Stimulated activated CD4-positive, alpha-beta T cell treated with anti-CD3 and anti-CD28 coated beads, Interleukin-12 subunit alpha, Interleukin-12 subunit beta, amount 100 ng/mL, for 4 hours (primary cell): ENCODE measurements around the gene NDUFS5.
"Not testable (repeated sequence)": the region's sequence is repeated elsewhere in the genome, so short reads cannot be mapped to it uniquely, and the experiment has no call there.

Experiments
- DNase-seq: peaks from one replicate; pipeline ENCODE4 v3.0.0-alpha.2; 2020

The NDUFS5 gene

GRCh38 chr1:39065542-39065941, 39.4 kb downstream of the NDUFS5 start:
- DNase-seq, result no peak

DNA sequence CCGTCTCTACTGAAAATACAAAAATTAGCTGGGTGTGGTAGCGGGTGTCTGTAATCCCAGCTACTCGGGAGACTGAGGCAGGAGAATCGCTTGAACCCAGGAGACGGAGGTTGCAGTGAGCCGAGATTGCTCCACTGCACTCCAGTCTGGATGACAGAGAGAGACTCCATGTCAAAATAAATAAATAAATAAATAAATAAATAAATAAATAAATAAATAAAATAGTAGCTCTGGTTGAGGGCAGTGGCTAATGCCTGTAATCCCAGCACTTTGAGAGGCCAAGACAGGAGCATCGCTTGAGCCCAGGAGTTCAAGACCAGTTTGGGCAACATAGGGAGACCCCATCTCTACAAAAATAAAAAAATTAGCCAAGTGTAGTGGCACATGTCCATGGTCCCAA, 42.1 kb downstream of the NDUFS5 start:
- DNase-seq, result not testable (repeated sequence)

DNA sequence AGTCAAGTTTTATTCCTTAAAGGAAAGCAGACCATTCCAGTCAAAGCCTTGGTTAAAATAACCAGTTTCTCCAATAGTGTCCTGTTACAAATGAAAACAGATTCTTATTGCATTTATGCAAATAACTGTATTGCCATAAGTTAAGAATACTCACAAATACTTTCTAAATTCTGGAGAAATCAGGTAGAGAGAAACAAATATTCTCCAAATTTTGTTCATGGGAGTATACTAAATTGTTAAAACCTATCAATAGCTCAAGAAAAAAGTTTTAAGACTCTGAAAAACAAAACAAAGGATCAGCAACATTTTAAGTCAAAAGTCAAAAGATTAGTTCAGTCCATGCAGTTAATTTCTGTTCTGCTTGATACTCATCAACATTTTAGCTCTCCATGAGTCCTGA, 45.4 kb downstream of the NDUFS5 start:
- DNase-seq, result not testable (repeated sequence)

- no peak for DNase-seq
These were observed 50.1 kb downstream of the NDUFS5 start for GRCh38 chr1:39076127-39076798.

DNA sequence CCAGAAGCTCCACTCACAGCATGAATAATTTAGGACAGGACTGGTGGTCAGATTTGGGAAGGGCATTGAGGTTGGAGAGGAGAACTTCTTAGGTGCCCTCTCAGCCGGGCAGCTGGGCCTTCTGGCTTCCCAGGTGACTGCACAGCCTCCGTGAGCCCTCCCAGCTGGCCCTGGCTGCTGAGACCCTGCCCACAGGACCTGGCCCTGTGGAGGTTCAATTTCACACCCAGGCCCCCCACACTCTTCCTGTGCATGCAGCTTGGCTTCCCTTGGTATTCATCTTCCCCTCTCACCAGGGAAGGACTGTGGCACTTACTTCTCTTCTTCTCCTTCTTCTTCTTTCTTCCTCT, 50.6 kb downstream of the NDUFS5 start:
- no peak for DNase-seq

DNA sequence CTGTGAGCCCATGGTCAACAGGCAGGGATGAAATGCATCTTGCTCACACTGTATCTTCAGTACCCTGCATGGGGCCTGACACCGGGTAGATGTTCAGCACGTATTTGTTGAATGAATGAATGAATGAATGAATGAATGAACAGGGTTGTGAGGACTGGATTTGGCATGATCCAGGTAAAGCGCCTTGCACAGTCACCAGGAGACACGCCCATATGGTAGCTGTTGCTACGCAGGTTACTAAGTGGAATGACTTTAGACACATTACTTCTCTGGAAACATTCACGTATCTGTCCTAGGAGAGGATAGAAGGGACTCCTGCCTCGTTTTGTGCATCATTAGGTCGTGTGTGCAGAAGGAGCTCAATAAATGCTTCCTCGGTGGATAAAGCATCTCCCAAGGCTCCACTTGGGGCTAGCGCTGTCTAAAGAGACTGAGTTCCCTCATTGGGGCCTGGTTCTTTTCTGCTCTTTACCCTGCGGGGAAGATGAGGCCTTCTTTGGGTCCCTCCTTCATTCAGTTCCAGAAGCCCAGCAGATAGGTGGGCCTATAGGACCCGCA, 54.2 kb downstream of the NDUFS5 start:
- no peak for DNase-seq

GRCh38 chr1:39080831-39081270, 54.7 kb downstream of the NDUFS5 start:
- DNase-seq, result no peak

- DNase-seq, result peak; percentile 16
These were observed 55.3 kb downstream of the NDUFS5 start for GRCh38 chr1:39081271-39082009.

GRCh38 chr1:39082010-39082799, 56.1 kb downstream of the NDUFS5 start:
- DNase-seq, result no peak

DNA sequence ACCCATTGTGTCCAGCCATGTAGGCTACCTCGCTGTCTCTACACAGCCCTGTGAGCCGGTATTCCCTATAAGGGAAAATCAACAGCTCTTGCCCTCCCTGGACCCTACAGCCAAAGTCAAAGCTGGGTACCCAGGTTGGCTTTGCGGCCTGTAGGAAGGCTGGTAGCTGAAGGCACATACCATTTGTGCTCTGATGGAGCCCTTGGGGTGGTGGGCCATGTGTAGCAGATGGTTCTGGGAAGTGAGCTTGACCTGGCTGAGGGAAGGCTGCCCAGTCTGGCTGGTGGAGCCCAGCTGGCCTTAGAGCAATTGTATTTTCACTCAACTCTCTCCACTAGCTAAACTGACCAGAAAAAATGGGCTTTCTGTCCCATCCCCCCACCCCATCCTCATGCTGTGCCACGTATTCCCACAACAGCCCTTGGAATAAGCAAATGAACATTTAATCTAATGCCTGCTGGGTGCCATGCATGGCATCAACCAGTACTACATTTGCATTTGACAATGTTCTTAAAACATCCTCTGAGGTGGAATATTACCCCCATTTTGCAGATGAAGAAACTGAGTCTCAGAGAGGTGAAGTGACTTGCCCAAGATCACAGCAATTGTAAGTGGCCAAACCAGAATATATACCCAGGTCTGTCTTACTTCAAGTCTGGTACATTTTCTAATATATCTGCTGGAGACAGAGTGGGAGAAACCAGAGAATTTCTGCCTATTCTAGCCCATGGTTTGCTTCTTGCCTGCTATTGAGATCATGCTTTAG, 56.8 kb downstream of the NDUFS5 start:
- no peak for DNase-seq

DNA sequence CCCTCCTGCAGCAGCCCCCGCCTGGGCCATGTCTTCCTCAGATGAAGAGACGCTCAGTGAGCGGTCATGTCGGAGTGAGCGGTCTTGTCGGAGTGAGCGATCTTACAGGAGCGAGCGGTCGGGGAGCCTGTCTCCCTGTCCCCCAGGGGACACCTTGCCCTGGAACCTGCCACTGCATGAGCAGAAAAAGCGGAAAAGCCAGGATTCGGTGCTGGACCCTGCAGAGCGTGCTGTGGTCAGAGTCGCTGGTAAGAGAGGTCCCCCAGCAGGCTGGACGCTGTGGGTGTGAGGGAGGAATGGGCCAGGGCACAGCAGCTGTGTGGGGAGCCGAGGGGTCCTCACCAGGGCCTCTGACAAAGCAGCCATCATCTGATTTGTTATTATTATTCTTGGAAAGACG, 58.0 kb downstream of the NDUFS5 start:
- no peak for DNase-seq
